Duodenal mucosa (tissue), 2 donors: ENCODE data around the gene RPS19BP1.
"Not testable (repeated sequence)": the region's sequence is repeated elsewhere in the genome, so short reads cannot be mapped to it uniquely, and the experiment has no call there.

ENCODE experiments used
- H3K27ac ChIP-seq: one replicate; pipeline ENCODE4 v1.7.0; 2013; ENCODE audit warnings: low read depth, low read length
- H3K27me3 ChIP-seq, 2 donors: one replicate each; pipeline ENCODE4 v1.7.0; 2013; ENCODE audit warnings: low read length in 2 of 2, control low read depth in 1 of 2; ENCODE audit not compliant: insufficient read depth in 2 of 2, control insufficient read depth in 1 of 2
- H3K36me3 ChIP-seq, 2 donors: one replicate each; pipeline ENCODE4 v1.7.0; 2013; ENCODE audit warnings: low read length in 2 of 2, control low read depth in 1 of 2; ENCODE audit not compliant: insufficient read depth in 2 of 2, control insufficient read depth in 1 of 2
- H3K4me1 ChIP-seq, 2 donors: one replicate each; pipeline ENCODE4 v1.7.0; 2013; ENCODE audit warnings: low read length in 2 of 2, control low read depth in 1 of 2; ENCODE audit not compliant: insufficient read depth in 2 of 2, control insufficient read depth in 1 of 2
- H3K4me3 ChIP-seq, 2 donors: one replicate each; pipeline ENCODE4 v1.7.0; 2013; ENCODE audit warnings: low read length in 2 of 2, low read depth in 1 of 2
- H3K9ac ChIP-seq, 2 donors: one replicate each; pipeline ENCODE4 v1.7.0; 2013; ENCODE audit warnings: low read length in 2 of 2, low read depth in 1 of 2
- H3K9me3 ChIP-seq, 2 donors: one replicate each; pipeline ENCODE4 v1.7.0; 2013; ENCODE audit warnings: low read length in 2 of 2, control low read depth in 1 of 2; ENCODE audit not compliant: control insufficient read depth in 1 of 2

Gene RPS19BP1

GRCh38 chr22:39513791-39514190 lies 18.8 kb downstream of the RPS19BP1 start:
- Histone ChIP-seq H3K27me3 (no peaks in the 10 kb centered on the region), H3K9ac (no peak overlapping the region), H3K9me3 (no peaks in the 10 kb centered on the region), H3K4me1 (peaks cover 7 to 9% of the 10 kb centered on the region in 2 donors), H3K4me3 (no peak overlapping the region), H3K27ac (no peak overlapping the region), H3K36me3 (peaks cover 50 to 77% of the 10 kb centered on the region in 2 donors)

DNA sequence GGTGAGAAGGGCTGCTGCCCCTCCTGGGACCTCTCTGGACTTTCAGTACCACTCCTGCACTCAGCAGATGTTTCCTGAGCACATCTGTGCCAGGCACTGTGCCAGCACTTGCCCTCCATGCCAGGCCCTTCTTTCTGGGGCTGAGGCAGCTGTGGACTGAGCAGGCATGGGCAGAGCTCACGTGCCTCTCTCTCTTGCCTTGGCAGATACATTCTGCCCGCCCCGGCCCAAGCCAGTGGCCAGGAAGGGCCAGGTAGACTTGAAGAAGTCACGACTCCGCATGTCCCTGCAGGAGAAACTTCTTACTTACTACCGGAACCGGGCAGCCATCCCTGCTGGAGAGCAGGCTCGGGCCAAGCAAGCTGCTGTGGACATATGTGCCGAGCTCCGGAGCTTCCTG lies 20.5 kb downstream of the RPS19BP1 start:
- Histone ChIP-seq H3K27me3 (no peaks in the 10 kb centered on the region), H3K9me3 (no peaks in the 10 kb centered on the region), H3K36me3 (peaks cover 61 to 89% of the 10 kb centered on the region in 2 donors), H3K9ac (no peak overlapping the region), H3K4me1 (peaks cover 0 to 8% of the 10 kb centered on the region in 2 donors), H3K27ac (no peak overlapping the region), H3K4me3 (no peak overlapping the region)

DNA sequence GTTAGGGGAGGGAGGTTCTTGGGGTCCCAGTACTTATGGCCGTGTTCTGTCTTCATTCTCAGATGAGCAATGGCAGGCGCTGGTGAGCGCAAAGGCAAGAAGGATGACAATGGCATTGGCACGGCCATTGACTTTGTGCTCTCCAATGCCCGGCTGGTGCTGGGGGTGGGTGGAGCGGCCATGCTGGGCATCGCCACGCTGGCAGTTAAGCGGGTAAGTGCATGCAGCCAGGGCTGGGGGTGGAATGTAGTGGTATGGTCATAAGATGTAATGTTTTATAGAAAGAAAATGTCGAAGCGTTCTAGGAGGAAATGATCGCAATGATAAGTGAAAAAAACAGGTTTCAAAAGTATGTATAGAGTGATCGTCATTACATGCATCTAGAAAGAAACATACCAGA lies 21.3 kb downstream of the RPS19BP1 start:
- Histone ChIP-seq H3K27me3 (no peaks in the 10 kb centered on the region), H3K9ac (no peak overlapping the region), H3K4me1 (peaks cover 0 to 8% of the 10 kb centered on the region in 2 donors), H3K27ac (no peak overlapping the region), H3K4me3 (no peak overlapping the region), H3K9me3 (no peaks in the 10 kb centered on the region), H3K36me3 (peaks cover 69 to 95% of the 10 kb centered on the region in 2 donors)

DNA sequence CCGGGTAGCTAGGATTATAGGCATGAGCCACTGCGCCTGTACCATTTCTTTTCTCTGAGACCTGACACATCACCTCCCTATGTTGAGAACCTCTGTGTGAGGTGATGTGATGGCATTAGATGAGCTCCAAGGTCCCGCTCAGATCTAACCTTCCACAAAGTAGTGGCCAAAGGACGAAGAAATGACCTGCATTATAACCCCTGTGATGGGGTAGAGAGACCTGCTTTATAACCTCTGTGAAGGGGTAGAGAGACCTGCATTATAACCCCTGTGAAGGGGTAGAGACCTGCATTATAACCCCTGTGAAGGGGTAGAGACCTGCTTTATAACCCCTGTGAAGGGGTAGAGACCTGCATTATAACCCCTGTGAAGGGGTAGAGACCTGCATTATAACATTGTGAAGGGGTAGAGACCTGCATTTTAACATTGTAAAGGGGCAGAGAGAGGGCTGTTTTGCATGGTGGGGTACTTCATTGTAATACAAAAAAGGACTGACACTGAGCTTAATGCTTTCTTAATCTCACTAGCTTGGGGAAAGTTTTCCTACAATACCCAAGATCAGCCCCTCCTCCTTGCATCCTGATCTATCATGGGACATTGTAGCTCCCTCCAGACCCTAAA lies 21.9 kb downstream of the RPS19BP1 start:
- Histone ChIP-seq H3K36me3 (peaks cover 74 to 96% of the 10 kb centered on the region in 2 donors), H3K9ac (no peak overlapping the region), H3K4me1 (peaks cover 0 to 8% of the 10 kb centered on the region in 2 donors)

DNA sequence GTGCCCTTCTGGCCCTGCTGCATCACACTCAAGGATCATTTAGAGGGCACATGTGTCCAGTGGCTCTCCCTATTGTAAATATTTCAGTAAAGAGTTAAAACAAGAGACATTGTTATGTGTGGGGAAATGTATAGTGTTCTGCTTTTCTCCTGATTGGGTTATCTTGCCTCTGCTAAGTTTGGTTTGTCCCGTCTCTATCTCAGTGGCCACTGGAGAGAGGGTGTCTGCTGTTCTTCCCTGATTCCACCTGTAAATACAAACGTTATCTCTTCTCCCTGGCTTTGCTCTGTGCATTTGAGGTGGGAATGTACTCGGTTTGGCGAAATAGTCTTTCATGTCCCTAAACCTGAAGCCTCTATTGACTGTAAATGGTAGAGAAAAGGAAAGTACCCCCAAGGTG lies 24.2 kb downstream of the RPS19BP1 start:
- Histone ChIP-seq H3K9me3 (no peaks in the 10 kb centered on the region), H3K27ac (no peak overlapping the region), H3K4me3 (no peak overlapping the region), H3K9ac (no peak overlapping the region), H3K27me3 (no peaks in the 10 kb centered on the region), H3K36me3 (peaks cover 63 to 90% of the 10 kb centered on the region in 2 donors), H3K4me1 (peaks cover 5 to 6% of the 10 kb centered on the region in 2 donors)

More for the DNA sequence above, 21.9 kb downstream of the RPS19BP1 start:
- Histone ChIP-seq H3K27ac (no peak overlapping the region), H3K27me3 (no peaks in the 10 kb centered on the region), H3K9me3 (no peaks in the 10 kb centered on the region), H3K4me3 (no peak overlapping the region)

- not testable (repeated sequence) for H3K27ac ChIP-seq, H3K9me3 ChIP-seq, H3K4me3 ChIP-seq, H3K9ac ChIP-seq, H3K27me3 ChIP-seq
- Histone ChIP-seq H3K36me3 (peaks cover 57 to 77% of the 10 kb centered on the region in 2 donors), H3K4me1 (peaks cover 11 to 14% of the 10 kb centered on the region in 2 donors)
Measured at GRCh38 chr22:39507021-39507420, 25.5 kb downstream of the RPS19BP1 start.

GRCh38 chr22:39504071-39504470 lies 28.5 kb downstream of the RPS19BP1 start:
- Histone ChIP-seq H3K4me3 (no peak overlapping the region), H3K36me3 (peaks cover 37 to 50% of the 10 kb centered on the region in 2 donors), H3K4me1 (peaks cover 23 to 27% of the 10 kb centered on the region in 2 donors), H3K27me3 (no peaks in the 10 kb centered on the region), H3K27ac (no peak overlapping the region), H3K9ac (no peak overlapping the region), H3K9me3 (no peaks in the 10 kb centered on the region)

DNA sequence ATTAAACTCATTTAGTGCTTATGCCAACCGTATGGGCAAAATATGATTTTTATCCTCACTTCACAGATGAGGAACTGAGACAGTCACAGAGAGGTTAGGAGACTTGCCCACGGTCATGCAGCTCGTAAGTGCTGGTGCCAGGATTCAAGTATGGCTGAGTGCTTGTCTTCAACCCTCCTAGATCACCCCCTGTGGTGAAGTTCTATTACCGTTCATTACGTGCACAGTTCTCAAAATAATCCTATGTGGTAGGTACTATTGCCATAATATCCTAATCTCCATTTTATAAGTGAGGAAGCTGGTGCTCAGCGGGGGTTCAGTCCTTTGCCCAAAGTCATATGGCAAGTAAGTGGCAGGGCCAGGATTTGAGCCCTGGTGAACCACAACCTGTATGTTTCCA lies 28.9 kb downstream of the RPS19BP1 start:
- Histone ChIP-seq H3K27me3 (no peaks in the 10 kb centered on the region), H3K4me3 (peak overlapping the region; percentile 84 to 93), H3K27ac (no peak overlapping the region), H3K4me1 (peaks cover 23 to 27% of the 10 kb centered on the region in 2 donors), H3K9ac (peak overlapping the region in 1 of 2 donors; percentile 70), H3K36me3 (peaks cover 37 to 46% of the 10 kb centered on the region in 2 donors), H3K9me3 (no peaks in the 10 kb centered on the region)

GRCh38 chr22:39502789-39503409 lies 29.6 kb downstream of the RPS19BP1 start:
- Histone ChIP-seq H3K9ac (peak overlapping the region; percentile 70 to 91), H3K27ac (no peak overlapping the region), H3K4me1 (peaks cover 23 to 27% of the 10 kb centered on the region in 2 donors), H3K27me3 (no peaks in the 10 kb centered on the region), H3K9me3 (no peaks in the 10 kb centered on the region), H3K4me3 (peak overlapping the region; percentile 84 to 93), H3K36me3 (peaks cover 30 to 38% of the 10 kb centered on the region in 2 donors)

DNA sequence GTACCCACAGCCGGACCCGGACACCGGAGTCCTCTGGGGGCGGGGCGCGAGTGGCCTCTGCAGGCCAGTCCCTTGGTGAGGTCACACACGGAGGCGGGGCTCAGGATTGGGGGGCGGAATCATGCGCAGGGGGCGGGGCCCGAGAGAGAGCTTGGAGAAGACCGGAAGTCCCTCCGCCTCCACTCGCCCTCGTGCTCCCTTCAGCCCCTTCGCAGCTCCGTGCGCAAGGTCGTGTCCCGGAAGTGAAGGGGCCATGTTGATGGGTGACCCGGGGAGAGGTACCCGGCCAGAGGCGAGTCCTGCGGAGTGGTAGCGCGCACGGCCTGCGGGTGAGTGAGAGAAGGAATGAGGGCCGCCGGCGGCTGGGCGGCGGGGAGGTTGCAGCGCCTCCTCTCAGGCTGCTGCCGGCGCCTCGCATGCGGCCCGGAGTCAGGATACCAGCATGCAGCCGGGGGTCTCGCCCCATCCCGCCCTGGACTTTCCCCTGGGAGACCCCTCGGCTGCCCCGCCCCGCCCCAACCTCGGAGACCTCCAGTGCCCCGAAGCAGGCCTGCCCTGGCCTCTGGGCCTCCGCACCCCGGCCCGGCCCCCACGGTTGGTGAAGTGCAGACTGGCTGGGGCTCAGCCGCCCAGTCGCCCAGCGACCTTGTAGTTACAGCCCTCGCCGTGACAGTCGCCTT lies 30.3 kb downstream of the RPS19BP1 start, which contains the start of gene MIEF1:
MIEF1 (plus strand) TSS at position 182 of the 680 bp plus-strand sequence. CDS start 9,005 bp downstream, outside the sequence.
- no peaks in the 10 kb centered on the region for H3K27me3 ChIP-seq
- peak within 1 kb of the TSS; percentile 70 to 91 for H3K9ac ChIP-seq
- H3K9me3 ChIP-seq, result no peaks in the 10 kb centered on the region
- peaks cover 27 to 32% of the 10 kb centered on the region in 2 donors for H3K36me3 ChIP-seq
- H3K4me3 ChIP-seq, result peak within 1 kb of the TSS; percentile 84 to 93
- H3K4me1 ChIP-seq, result peaks cover 23 to 27% of the 10 kb centered on the region in 2 donors
- peak within 1 kb of the TSS; percentile 44 for H3K27ac ChIP-seq
